Mesothelial cell of epicardium (in vitro differentiated cells): ENCODE data around the gene ZFAND3. TPM values are rescaled to one million over a fixed set of nuclear protein-coding genes. Genes with fewer than 3 reads are reported as not detected.
A peak's percentile ranks its signal among the peaks of the same experiment; 100 is the strongest.

Experiments
- DNase-seq, 2 experiments: peaks; one replicate each; pipeline ENCODE4 v3.0.0; 2021; ENCODE audit warnings: low spot score in 2 of 2; ENCODE audit not compliant: unreplicated experiment in 2 of 2
- H3K27ac Mint-ChIP-seq: 2 replicates; pipeline ENCODE4 v1.8.0; 2021; ENCODE audit warnings: mixed read lengths
- H3K27me3 Mint-ChIP-seq: 2 replicates; pipeline ENCODE4 v1.8.0; 2021; ENCODE audit warnings: low read depth, mixed read lengths
- H3K36me3 Mint-ChIP-seq: 2 replicates; pipeline ENCODE4 v1.8.0; 2021; ENCODE audit warnings: mixed read lengths
- H3K4me1 Mint-ChIP-seq: 2 replicates; pipeline ENCODE4 v1.8.0; 2021; ENCODE audit warnings: mixed read lengths
- H3K4me3 Mint-ChIP-seq: 2 replicates; pipeline ENCODE4 v1.8.0; 2021; ENCODE audit warnings: mild to moderate bottlenecking, moderate library complexity, mixed read lengths
- H3K9me3 Mint-ChIP-seq: 2 replicates; pipeline ENCODE4 v1.8.0; 2021; ENCODE audit warnings: mixed read lengths
- total RNA-seq: library from RNA; stranded (reverse); gene quantifications from 3 replicates; pipeline ENCODE4 v1.2.1, GENCODE V29; 2021
- TF ChIP-seq, protein P1 (sequence below): fragments of 200-600 bp; sonication (generic); IDR thresholded peaks from one replicate; pipeline ENCODE4 v1.5.0; 2021; ENCODE audit warnings: antibody characterized with exemption; ENCODE audit not compliant: unreplicated experiment

The ZFAND3 gene
- total RNA-seq, 1 donor from 2014 or later: 81.2 TPM

- peaks cover 3% of the 10 kb centered on the region for H3K4me1 Mint-ChIP-seq
- no peaks in the 10 kb centered on the region for H3K36me3 Mint-ChIP-seq
- H3K27me3 Mint-ChIP-seq: no peaks in the 10 kb centered on the region
- peak in 1 of 2 experiments; percentile 19 for DNase-seq
- no peaks in the 10 kb centered on the region for H3K9me3 Mint-ChIP-seq
- TF ChIP-seq, protein P1, sequence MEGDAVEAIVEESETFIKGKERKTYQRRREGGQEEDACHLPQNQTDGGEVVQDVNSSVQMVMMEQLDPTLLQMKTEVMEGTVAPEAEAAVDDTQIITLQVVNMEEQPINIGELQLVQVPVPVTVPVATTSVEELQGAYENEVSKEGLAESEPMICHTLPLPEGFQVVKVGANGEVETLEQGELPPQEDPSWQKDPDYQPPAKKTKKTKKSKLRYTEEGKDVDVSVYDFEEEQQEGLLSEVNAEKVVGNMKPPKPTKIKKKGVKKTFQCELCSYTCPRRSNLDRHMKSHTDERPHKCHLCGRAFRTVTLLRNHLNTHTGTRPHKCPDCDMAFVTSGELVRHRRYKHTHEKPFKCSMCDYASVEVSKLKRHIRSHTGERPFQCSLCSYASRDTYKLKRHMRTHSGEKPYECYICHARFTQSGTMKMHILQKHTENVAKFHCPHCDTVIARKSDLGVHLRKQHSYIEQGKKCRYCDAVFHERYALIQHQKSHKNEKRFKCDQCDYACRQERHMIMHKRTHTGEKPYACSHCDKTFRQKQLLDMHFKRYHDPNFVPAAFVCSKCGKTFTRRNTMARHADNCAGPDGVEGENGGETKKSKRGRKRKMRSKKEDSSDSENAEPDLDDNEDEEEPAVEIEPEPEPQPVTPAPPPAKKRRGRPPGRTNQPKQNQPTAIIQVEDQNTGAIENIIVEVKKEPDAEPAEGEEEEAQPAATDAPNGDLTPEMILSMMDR: no peak
- H3K4me3 Mint-ChIP-seq: no peak overlapping the region
- no peak overlapping the region for H3K27ac Mint-ChIP-seq
Observed at GRCh38 chr6:38183856-38184584, 364.5 kb downstream of the ZFAND3 start.

GRCh38 chr6:38184585-38185080 is 365.1 kb downstream of the ZFAND3 start:
- no peaks in the 10 kb centered on the region for H3K36me3 Mint-ChIP-seq
- TF ChIP-seq, protein P1: no peak
- H3K27ac Mint-ChIP-seq: no peak overlapping the region
- H3K27me3 Mint-ChIP-seq: no peaks in the 10 kb centered on the region
- H3K4me3 Mint-ChIP-seq: no peak overlapping the region
- H3K4me1 Mint-ChIP-seq: peaks cover 3% of the 10 kb centered on the region
- DNase-seq: peak in 1 of 2 experiments; percentile 24
- no peaks in the 10 kb centered on the region for H3K9me3 Mint-ChIP-seq

DNA sequence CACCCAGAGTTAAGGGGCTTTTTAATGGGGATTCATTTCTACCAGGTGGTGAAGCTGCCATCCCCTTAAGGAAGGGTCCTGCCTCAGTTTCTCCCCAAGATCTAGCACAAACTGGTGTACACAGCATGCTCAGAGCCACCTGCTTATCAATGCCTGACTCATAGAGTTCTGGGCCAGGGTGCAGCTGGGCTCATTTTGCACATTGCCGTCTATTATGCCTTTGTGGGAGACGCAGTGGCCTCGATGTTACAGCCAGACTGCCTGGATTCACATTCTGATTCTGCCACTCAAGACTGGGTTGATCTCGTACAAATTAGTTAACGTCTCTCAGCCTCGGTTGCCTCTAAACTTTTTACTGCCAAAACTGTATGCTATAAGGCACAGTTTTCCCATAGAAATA is 365.7 kb downstream of the ZFAND3 start:
- H3K27me3 Mint-ChIP-seq: no peaks in the 10 kb centered on the region
- no peak overlapping the region for H3K27ac Mint-ChIP-seq
- peaks cover 3% of the 10 kb centered on the region for H3K4me1 Mint-ChIP-seq
- H3K9me3 Mint-ChIP-seq: no peaks in the 10 kb centered on the region
- no peaks in the 10 kb centered on the region for H3K36me3 Mint-ChIP-seq
- DNase-seq: no peak
- TF ChIP-seq, protein P1: no peak
- H3K4me3 Mint-ChIP-seq: no peak overlapping the region

GRCh38 chr6:38185752-38186151 is 366.2 kb downstream of the ZFAND3 start:
- Mint-ChIP-seq H3K4me1 (peaks cover 3% of the 10 kb centered on the region), H3K9me3 (no peaks in the 10 kb centered on the region), H3K4me3 (no peak overlapping the region), H3K27ac (no peak overlapping the region), H3K36me3 (no peaks in the 10 kb centered on the region), H3K27me3 (no peaks in the 10 kb centered on the region)
- TF ChIP-seq, protein P1: no peak
- DNase-seq: no peak

- no peak overlapping the region for H3K27ac Mint-ChIP-seq
- H3K27me3 Mint-ChIP-seq: no peaks in the 10 kb centered on the region
- no peaks in the 10 kb centered on the region for H3K36me3 Mint-ChIP-seq
- H3K4me3 Mint-ChIP-seq: no peak overlapping the region
- TF ChIP-seq, protein P1: no peak
- peaks cover 3% of the 10 kb centered on the region for H3K4me1 Mint-ChIP-seq
- H3K9me3 Mint-ChIP-seq: no peaks in the 10 kb centered on the region
- peak in 1 of 2 experiments; percentile 33 for DNase-seq
Observed at GRCh38 chr6:38187325-38187724, 367.8 kb downstream of the ZFAND3 start.
